Adrenal gland (tissue), 5 donors: ENCODE data around the gene TMEM267.

Source experiments
- POLR2A ChIP-seq, 2 donors: fragments of 450-650 bp; IDR thresholded peaks; one replicate each; pipeline ENCODE4 v1.6.1; 2017; ENCODE audit warnings: antibody characterized with exemption in 2 of 2, mild to moderate bottlenecking in 2 of 2, moderate library complexity in 1 of 2
- TF ChIP-seq, protein P1 (sequence below), 6 experiments: fragments of 450-650 bp in 4 of 6; fragments of 200-600 bp in 2 of 6; sonication (generic) in 1 of 6; IDR thresholded peaks; 1 replicate in 5 of 6; 2 replicates in 1 of 6; pipeline versions ENCODE4 v1.5.1 to v1.8.0; 2016 to 2021; ENCODE audit warnings: antibody characterized with exemption in 6 of 6, mild to moderate bottlenecking in 2 of 6, moderate library complexity in 1 of 6
- donor health status: DM: no; HTN: no; CAD: no.

- TF ChIP-seq, protein P1, sequence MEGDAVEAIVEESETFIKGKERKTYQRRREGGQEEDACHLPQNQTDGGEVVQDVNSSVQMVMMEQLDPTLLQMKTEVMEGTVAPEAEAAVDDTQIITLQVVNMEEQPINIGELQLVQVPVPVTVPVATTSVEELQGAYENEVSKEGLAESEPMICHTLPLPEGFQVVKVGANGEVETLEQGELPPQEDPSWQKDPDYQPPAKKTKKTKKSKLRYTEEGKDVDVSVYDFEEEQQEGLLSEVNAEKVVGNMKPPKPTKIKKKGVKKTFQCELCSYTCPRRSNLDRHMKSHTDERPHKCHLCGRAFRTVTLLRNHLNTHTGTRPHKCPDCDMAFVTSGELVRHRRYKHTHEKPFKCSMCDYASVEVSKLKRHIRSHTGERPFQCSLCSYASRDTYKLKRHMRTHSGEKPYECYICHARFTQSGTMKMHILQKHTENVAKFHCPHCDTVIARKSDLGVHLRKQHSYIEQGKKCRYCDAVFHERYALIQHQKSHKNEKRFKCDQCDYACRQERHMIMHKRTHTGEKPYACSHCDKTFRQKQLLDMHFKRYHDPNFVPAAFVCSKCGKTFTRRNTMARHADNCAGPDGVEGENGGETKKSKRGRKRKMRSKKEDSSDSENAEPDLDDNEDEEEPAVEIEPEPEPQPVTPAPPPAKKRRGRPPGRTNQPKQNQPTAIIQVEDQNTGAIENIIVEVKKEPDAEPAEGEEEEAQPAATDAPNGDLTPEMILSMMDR (IDR thresholded peaks at IDR 0.05), result no peak
- TF ChIP-seq POLR2A (IDR thresholded peaks at IDR 0.05), result no peak
Observed at GRCh38 chr5:43422143-43422542, 61.5 kb downstream of the TMEM267 start.
